Caki2 (cell line): ENCODE results near the gene MED9. TPM values are rescaled to one million over a fixed set of nuclear protein-coding genes. Genes with fewer than 3 reads are reported as not detected.

Source experiments
- DNase-seq: peaks from one replicate; pipeline ENCODE4 v3.0.0-alpha.2; 2015; ENCODE audit warnings: low read depth
- in situ Hi-C: cut with HindIII; loops from 2 replicates; pipeline ENCODE4 v1.10.0; 2016; ENCODE audit warnings: low sequenced_read_pairs, low pct_unique_long_range_greater_than_20kb, mixed read lengths
- total RNA-seq: library from RNA; depleted of rRNA; stranded (reverse); fragments of >200 nt; shearing (Covaris generic); gene quantifications from 2 replicates; pipeline ENCODE4 v1.2.3, GENCODE V29; 2014; ENCODE audit warnings: low replicate concordance; rRNA removed

Gene MED9
- total RNA-seq, 1 experiment from 2014 or later = 19.6 TPM

- in situ Hi-C loops = no loop called here
- DNase-seq = no peak
Measured at GRCh38 chr17:17539591-17539990, 62.8 kb downstream of the MED9 start.

- DNase-seq = no peak
- in situ Hi-C loops = no loop called here
Measured at GRCh38 chr17:17540278-17540906, 63.6 kb downstream of the MED9 start.

- no peak for DNase-seq
- in situ Hi-C loops = no loop called here
Measured at GRCh38 chr17:17540935-17541639, 64.3 kb downstream of the MED9 start.

GRCh38 chr17:17541640-17542001 is 64.8 kb downstream of the MED9 start:
- no peak for DNase-seq
- in situ Hi-C loops = no loop called here

Other genes with a start within 250 kb of the MED9 start
- 27.7 and 62.3 TPM in 2 replicates for gene FLCN, start 239.8 kb upstream of the MED9 start, total RNA-seq
- gene COPS3, start 195.8 kb upstream of the MED9 start, total RNA-seq = 68.5 and 89.0 TPM in 2 replicates
- 13.2 and 87.7 TPM in 2 replicates for gene NT5M, start 173.6 kb upstream of the MED9 start, total RNA-seq
- not detected in 2 replicates for gene RASD1, start 19.4 kb downstream of the MED9 start, total RNA-seq
- 18.9 and 25.6 TPM in 2 replicates for gene PEMT, start 114.7 kb downstream of the MED9 start, total RNA-seq
- 7.6 and 14.8 TPM in 2 replicates for gene RAI1, start 204.5 kb downstream of the MED9 start, total RNA-seq